ENCODE data around the gene LRP5.

Gene LRP5

DNA sequence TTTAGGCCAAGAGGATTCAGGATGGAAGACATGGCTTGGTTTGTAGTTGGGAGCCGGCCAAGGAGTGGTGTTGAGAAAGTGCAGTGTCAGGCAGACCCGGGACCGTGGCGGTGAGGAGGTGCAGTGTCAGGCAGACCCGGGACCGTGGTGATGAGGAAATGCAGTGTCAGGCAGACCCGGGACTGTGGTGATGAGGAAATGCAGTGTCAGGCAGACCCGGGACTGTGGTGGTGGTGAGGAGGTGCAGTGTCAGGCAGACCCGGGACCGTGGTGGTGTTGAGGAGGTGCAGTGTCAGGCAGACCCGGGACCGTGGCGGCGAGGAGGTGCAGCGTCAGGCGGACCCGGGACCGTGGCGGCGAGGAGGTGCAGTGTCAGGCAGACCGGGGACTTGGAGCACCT lies 59.7 kb downstream of the LRP5 start:
- no peak for DNase-seq

DNA sequence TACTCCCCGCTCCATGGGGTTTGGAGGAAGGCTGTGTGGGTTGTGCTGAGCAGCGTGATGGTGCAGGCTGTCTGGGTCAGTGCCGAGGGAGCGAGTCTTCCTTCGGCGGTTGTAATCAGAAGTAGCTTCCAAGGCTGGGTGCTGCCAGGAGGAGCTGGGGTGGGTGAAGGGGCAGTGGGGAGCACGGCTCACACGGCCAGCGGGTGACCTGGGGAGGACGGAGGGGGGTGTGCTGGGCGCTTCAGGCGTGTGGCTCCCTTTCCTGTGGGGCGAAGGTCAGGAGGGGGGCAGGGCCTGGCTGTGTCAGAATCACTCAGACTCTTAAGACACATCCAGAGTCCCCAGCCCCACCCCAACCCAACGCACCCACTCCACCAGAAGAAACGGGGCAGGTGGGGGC lies 60.2 kb downstream of the LRP5 start:
- no peak for DNase-seq

DNA sequence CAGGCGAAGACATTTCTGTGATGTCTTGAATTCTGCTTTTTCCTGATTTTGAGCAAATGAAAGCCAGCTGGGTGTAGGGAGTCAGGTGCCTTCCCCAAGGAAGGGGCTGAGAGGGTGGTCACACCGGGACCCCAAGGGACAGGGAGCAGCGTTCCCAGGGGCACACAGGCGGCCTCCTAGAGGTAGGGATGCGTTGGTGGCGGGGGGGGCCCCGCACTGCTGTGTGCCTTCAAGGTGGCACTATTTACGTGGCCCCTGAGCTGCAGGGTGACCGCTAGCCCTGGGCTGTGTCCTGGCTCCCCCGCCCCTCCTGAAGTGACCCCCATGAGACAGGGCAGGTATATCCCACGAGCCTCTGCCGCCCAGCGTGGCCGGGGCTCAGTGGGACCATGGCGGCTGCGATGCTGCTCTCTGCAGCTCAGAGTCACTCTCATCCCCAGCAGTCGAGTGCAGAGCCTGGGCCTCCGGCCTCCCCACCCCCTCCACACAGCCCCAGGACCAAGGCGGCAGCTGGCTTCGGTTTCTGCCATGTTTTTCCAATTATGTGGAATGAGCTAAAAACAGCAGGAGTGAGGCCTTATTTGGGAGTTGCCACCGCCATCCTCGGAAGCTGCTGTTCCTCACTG lies 60.9 kb downstream of the LRP5 start:
- DNase-seq, result no peak

GRCh38 chr11:68373815-68374501 lies 61.6 kb downstream of the LRP5 start:
- DNase-seq, result no peak

DNA sequence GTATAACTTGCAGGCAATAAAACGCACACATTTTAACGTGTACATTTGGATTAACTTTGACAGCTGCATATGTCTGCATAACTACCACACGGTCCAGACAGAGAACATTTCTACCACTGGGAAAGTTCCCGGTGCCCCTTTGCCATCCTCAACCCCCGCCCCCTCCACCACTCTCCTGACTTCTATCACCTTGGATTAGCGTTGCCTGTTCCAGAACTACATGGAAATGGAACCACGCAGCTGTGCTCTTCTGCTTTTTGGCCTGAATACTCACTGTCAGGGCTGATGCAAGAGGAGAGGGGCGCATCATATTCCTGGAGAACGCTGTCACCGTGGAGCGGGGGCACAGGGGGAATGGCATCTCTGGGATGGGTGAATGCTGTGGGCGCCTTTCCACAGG lies 62.1 kb downstream of the LRP5 start:
- no peak for DNase-seq

DNA sequence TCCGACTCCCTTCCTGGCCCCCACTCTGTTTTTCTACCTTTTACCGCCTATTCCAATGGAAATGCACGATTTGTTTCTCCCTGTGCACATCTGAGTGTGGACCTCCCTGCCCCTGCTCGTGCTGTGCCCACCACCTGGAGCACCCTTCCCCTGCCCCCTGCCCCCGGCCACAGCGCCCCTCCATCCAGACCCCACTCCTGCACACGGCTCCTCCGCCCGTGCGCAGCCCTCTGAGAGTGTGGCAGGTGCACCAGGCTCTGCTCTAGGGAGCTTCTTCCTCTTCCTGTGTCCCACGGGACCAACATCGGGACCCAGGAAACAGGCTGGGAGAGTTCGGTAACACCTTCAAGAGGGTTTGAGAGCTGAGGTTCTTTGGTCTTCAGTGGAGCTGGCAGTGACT lies 62.9 kb downstream of the LRP5 start:
- DNase-seq, result no peak

DNA sequence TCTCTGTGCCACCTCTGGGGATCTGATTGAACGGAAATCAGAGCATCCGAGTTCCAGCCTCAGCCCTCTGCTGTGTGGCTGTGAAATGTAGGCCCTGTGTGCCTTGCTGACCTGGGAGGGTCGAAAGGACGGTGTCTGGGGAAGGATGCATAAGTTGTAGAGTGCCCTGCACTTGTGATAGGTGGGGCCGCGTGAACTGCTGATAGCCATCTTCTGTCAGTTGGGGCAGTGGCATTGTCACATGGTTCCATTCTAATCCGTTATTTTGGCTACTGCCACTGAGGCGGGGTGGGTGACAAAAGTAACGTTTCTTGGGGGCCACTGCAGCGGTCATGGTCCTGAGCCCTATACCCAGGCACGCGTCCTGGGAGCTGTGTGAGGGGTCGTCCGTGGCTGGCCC lies 63.4 kb downstream of the LRP5 start:
- DNase-seq, result no peak

DNA sequence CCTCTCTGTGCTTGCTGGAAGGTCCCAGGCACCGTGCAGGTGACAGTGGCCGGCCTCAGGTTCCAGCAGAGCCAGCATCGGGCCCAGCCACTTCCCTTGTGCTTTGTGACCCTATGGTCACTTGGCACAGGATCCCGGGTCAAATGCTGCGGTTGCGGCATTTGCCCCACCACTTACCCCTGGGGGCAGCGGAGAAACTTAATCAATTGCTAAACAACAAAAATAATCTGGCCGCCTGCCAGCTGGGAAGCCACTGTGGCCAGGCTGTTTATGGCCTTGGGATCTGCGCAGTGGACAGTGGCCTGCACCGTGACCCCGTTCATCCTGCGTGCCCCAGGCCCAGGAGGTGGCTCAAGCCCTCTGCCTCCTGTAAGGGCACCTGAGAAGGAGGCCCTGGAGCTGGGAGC lies 65.0 kb downstream of the LRP5 start:
- DNase-seq, result no peak

- DNase-seq, result no peak
Measured at GRCh38 chr11:68379206-68379605, 66.8 kb downstream of the LRP5 start.

GRCh38 chr11:68380786-68381622 lies 68.6 kb downstream of the LRP5 start:
- DNase-seq, result no peak

DNA sequence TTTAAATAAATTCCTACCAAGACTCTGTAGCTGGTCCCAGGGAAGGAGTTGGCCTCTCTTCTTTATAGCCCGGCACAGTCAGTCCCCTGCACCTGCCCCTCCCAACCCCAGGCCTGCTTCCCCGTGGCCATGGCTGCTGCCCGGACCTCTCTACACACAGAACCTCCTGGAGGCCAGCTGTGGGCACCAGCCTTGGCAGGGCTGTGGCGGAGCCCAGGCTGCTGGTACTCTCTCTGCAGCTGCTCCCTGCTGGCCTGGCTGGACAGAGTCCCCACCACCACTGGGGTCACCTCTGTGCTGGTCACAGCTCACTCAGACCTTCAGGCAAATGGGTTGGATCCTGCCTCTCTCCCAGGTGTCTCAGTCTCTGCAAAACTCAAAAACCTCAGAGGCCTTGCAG lies 69.3 kb downstream of the LRP5 start:
- no peak for DNase-seq

GRCh38 chr11:68382358-68382998 lies 70.1 kb downstream of the LRP5 start:
- DNase-seq, result no peak

- peak; percentile 76 to 79 for DNase-seq
Measured at GRCh38 chr11:68383976-68384501, 71.6 kb downstream of the LRP5 start.

GRCh38 chr11:68384530-68385081 lies 72.2 kb downstream of the LRP5 start:
- no peak for DNase-seq

DNA sequence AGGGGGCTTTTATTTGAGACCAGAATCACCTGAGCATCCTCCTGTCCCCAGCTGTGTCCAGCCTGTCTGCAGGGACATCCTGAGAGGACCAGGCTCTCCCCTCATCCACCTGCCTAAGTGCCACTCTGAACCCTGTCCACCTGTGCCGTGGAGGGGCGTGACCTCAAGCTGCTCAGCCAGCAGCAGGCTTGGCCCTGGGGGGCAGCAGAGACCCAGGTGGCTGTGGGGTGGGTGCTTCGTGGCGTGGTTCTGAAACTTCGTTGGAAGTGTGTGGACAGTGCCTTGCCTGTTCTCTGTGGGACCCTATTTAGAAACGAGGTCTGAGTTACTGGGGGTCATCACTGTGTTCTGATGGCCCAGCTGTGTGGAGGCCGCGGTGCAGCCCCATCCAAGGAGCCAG lies 72.7 kb downstream of the LRP5 start:
- no peak for DNase-seq

DNA sequence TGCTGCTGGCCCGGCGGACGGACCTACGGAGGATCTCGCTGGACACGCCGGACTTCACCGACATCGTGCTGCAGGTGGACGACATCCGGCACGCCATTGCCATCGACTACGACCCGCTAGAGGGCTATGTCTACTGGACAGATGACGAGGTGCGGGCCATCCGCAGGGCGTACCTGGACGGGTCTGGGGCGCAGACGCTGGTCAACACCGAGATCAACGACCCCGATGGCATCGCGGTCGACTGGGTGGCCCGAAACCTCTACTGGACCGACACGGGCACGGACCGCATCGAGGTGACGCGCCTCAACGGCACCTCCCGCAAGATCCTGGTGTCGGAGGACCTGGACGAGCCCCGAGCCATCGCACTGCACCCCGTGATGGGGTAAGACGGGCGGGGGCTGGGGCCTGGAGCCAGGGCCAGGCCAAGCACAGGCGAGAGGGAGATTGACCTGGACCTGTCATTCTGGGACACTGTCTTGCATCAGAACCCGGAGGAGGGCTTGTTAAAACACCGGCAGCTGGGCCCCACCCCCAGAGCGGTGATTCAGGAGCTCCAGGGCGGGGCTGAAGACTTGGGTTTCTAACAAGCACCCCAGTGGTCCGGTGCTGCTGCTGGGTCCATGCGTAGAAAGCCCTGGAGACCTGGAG lies 74.1 kb downstream of the LRP5 start:
- DNase-seq, result no peak

DNA sequence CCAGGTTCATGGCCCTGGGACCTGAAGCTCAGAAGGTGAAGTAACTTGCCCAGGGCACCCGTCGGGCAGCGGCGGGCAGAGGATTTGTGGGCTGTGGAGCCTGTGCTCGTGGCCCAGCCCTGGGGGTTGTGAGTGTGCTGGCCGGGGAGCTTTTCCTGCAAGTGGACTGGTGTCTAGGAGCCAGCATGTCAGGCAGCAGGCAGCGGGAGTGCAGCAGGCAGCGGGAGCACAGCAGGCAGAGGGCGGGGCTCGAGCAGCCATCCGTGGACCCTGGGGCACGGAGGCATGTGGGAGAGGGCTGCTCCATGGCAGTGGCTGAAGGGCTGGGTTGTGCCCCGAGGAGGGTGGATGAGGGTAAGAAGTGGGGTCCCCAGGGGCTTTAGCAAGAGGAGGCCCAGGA lies 75.4 kb downstream of the LRP5 start:
- DNase-seq, result no peak

DNA sequence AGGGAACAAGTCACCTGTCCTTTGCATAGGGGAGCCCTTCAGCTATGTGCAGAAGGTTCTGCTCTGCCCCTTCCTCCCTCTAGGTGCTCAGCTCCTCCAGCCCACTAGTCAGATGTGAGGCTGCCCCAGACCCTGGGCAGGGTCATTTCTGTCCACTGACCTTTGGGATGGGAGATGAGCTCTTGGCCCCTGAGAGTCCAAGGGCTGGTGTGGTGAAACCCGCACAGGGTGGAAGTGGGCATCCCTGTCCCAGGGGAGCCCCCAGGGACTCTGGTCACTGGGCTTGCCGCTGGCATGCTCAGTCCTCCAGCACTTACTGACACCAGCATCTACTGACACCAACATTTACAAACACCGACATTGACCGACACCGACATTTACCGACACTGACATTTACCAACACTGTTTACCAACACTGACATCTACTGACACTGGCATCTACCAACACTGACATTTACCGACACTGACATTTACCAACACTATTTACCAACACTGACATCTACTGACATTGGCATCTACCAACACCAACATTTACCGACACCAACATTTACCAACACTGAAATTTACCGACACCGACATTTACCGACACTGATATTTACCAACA lies 76.3 kb downstream of the LRP5 start:
- DNase-seq, result no peak

DNA sequence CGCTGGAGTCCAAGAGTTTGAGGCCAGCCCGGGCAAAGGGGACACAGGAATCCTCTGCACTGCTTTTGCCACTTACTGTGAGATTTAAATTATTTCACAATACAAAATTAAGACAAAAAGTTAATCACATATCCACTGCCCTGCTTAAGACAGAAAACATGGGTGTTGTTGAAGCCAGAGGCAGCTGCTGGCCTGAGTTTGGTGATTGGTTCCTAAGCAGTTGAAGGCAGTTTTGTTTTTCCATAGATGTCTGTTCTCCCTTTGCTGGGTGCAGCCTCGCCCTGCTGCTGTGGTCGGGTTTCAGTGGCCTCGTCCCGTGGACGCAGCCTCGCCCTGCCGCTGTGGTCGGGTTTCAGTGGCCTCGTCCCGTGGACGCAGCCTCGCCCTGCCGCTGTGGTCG lies 77.9 kb downstream of the LRP5 start:
- DNase-seq, result no peak

DNA sequence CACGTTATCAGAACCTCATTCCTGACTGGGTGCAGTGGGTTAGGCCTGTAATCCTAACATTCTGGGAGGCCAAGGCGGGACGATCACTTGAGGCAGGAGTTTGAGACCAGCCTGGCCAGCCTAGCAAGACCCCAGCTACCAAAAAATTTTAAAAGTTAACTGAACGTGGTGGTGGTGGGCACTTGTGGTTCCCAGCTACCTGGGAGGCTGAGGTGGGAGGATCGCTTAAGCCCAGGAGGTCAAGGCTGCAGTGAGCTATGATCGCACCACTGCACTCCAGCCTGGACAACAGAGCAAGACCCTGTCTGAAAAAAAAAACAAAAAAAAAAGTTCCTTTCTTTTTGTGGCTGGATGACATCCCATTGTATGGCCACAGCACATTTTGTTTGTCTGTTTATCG lies 80.4 kb downstream of the LRP5 start:
- no peak for DNase-seq

DNA sequence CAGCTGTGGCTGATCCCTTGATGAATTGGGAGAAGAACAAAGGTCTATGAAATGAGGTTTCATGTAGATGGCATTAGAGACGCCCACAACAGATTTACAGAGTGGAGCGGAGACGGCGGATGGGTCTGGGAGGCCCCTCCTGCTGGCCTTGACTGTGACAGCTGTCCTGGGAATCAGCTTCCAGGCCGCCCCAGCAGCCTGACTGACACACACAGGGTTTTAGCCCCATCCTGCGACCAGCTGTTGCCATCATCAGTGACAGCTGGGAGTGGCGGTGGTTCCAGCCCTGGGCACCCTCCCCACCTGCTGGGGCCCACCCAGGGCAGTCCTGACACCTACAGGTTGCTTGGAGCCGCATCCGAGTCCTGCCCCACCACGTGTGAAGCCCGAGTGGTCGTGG lies 84.1 kb downstream of the LRP5 start:
- DNase-seq, result no peak

DNA sequence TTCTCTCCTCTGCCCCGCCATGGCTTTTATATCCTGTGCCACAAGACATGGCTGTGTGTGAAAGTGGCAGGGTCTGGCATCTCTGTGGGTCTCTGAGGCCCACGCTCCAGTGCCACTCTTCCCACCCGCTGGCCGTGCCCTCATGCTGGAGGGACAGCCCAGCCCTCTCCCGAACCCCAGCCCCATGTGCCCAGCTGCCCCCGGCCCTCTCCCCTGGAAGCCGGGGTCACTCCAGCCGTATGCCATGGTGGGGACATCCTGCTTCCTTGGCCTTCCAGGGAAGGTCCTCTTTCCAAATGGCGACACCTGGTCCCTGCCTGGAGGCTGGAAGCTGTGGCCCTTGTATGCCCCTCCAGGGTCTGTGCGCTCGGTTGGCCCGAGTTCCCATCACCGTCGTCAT lies 84.9 kb downstream of the LRP5 start:
- no peak for DNase-seq

All from stimulated activated CD4-positive, alpha-beta T cell treated with anti-CD3 and anti-CD28 coated beads, Interleukin-2, amount 100 ng/mL, for 24 hours (primary cell).